Heart right ventricle (tissue), 16 donors: ENCODE measurements around the gene DDIT3. TPM values are rescaled to one million over a fixed set of nuclear protein-coding genes. Genes with fewer than 3 reads are reported as not detected.

Experiments used
- ATAC-seq, 8 donors: fragments of 200-7000 bp; cut with Tn5 transposase; one replicate each; pipeline ENCODE4 v1.9.1; 2020; ENCODE audit warnings: mild to moderate bottlenecking in 8 of 8, moderate library complexity in 8 of 8, moderate number of reproducible peaks in 1 of 8
- DNase-seq, 2 donors: peaks; one replicate each; pipeline ENCODE4 v3.0.0-alpha.2; 2020
- H3K27ac ChIP-seq, 10 donors: fragments of 200-600 bp; sonication (generic) in 2 of 10; one replicate each; pipeline versions ENCODE4 v1.5.0 to v1.8.0; 2020 to 2022; ENCODE audit warnings: mild to moderate bottlenecking in 3 of 10
- H3K27me3 ChIP-seq, 7 donors: fragments of 200-600 bp; one replicate each; pipeline ENCODE4 v1.8.0; 2021 to 2022; ENCODE audit warnings: mild to moderate bottlenecking in 2 of 7
- H3K36me3 ChIP-seq, 9 donors: fragments of 200-600 bp; sonication (generic) in 1 of 9; one replicate each; pipeline versions ENCODE4 v1.5.0 to v1.8.0; 2020 to 2022; ENCODE audit warnings: mild to moderate bottlenecking in 2 of 9
- H3K4me1 ChIP-seq, 9 donors: fragments of 200-600 bp; sonication (generic) in 1 of 9; one replicate each; pipeline versions ENCODE4 v1.5.0 to v1.8.0; 2020 to 2022; ENCODE audit warnings: mild to moderate bottlenecking in 4 of 9
- H3K4me3 ChIP-seq, 10 donors: fragments of 200-600 bp; sonication (generic) in 2 of 10; one replicate each; pipeline versions ENCODE4 v1.5.0 to v1.8.0; 2020 to 2022; ENCODE audit warnings: mild to moderate bottlenecking in 7 of 10, moderate library complexity in 2 of 10
- H3K9me3 ChIP-seq, 11 donors: fragments of 200-600 bp in 10 of 11; sonication (generic) in 2 of 11; one replicate each; pipeline versions ENCODE4 v1.5.0 to v1.8.0; 2013 to 2022; ENCODE audit warnings: mild to moderate bottlenecking in 2 of 11, control low read depth in 1 of 11, moderate library complexity in 1 of 11
- WGBS, 2 donors: extraction: QIAGEN DNeasy Blood & Tissue Kit; methylation state at CpG; one replicate each; pipeline ENCODE4 v1.1.7; 2013; ENCODE audit warnings: inconsistent platforms in 1 of 2; 5-methylcytosine and 5-hydroxymethylcytosine counted together
- intact Hi-C, 10 donors: fragments of 100-400 bp; cut with DNase I; formaldehyde crosslinking; loops; one replicate each; pipeline versions ENCODE4 v1.11.1 to v1.14.2; 2022
- polyA plus RNA-seq, 2 donors: library from polyadenylated mRNA; stranded (reverse); fragments of 200-250 nt; gene quantifications; one replicate each; pipeline ENCODE4 v1.2.3, GENCODE V29; 2013
- total RNA-seq, 10 donors: library from RNA; stranded (reverse); fragmentation: NEBNext Ultra II Directional in 3 of 10; extraction: Animal tissue kit (Norgen Biotek cat#: 25700) in 3 of 10; gene quantifications; one replicate each; pipeline versions ENCODE4 v1.2.1 to v1.2.4, GENCODE V29; 2021 to 2023
- TF ChIP-seq, protein P1 (sequence below), 9 donors: fragments of 200-600 bp; sonication (generic) in 2 of 9; IDR thresholded peaks; one replicate each; pipeline versions ENCODE4 v1.5.0 to v1.8.0; 2021 to 2022; ENCODE audit warnings: antibody characterized with exemption in 9 of 9, mild to moderate bottlenecking in 5 of 9, moderate library complexity in 1 of 9
- donor health status: Arrhythmogenic right ventricular cardiomyopathy.
- donor health status: ischemic (EF 13 %, LVEDD 7.1; RV severe dilation, severe dysfunction).
- donor health status: healthy with polysubstance abuse.
- donor health status: DM: no; HTN: yes; CAD: no.
- donor health status: DM: no; HTN: no; CAD: no.
- donor health status: ischemic (EF 25% LVEDD 6.9; RV normal size, moderate dysfunction).
- donor health status: ischemic (EF 25% LVEDD 5.7; RV mildly dilated, moderate dysfunction).
- donor health status: healthy.
- donor health status: DM: yes; HTN: yes; CAD: no.
- donor health status: Ischemic cardiomyopathy.
- donor health status: ischemic (EF 35%, LVEDD 5.7; RV mildly dilated, moderate dysfunction).
- donor health status: nonischemic (EF 11% LVEDD 7.7; RV severe dilation, severe dysfunction).
- donor health status: DM: yes; HTN: yes; CAD: no.
- donor health status: PGD.
- donor health status: ischemic (EF 29% LVEDD 5.4; RV normal size, mild dysfunction).
- donor health status: nonischemic (EF 23%, LVEDD 6.1; RV moderate dilation, normal function).

The DDIT3 gene
- total and polyA plus RNA-seq, 12 donors: 11.2 to 106 (median 24.9) TPM

DNA sequence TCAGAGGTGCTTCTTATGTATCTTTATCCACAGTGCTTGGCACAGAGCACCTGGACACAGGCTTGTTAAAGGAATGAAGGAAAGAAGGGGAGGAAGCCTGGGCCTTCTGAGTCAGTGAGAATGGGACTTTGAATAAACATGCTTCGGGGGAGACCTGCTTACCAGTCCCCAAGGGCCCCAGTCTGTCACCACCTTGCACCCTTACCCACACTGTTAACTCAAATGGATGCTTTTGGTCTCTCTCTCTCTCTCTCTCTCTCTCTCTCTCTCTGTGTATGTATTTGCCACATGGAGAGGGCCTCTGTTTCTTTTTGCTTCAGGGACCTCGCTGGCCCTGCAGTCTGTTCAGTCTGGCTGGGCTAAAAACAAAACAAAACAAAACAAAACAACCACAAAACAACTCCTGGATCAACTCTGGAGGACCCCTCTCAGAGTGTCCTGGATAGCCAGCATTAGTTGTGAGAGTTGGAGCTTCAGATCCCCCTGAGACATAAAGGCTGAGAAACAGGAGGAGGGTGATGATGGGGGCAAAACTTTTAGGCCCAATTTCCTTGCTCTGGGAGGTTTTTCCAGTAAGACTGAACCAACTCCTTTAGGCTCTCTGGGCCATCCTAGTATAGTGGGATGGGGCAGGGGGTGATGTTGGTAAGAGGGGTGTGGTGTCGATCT is 31.5 kb upstream of the DDIT3 start:
- 77% methylated on average over 3 of the region's 3 CpGs for WGBS, 2 donors
- intact Hi-C loops: no loop called here
- ATAC-seq: no peak

DNA sequence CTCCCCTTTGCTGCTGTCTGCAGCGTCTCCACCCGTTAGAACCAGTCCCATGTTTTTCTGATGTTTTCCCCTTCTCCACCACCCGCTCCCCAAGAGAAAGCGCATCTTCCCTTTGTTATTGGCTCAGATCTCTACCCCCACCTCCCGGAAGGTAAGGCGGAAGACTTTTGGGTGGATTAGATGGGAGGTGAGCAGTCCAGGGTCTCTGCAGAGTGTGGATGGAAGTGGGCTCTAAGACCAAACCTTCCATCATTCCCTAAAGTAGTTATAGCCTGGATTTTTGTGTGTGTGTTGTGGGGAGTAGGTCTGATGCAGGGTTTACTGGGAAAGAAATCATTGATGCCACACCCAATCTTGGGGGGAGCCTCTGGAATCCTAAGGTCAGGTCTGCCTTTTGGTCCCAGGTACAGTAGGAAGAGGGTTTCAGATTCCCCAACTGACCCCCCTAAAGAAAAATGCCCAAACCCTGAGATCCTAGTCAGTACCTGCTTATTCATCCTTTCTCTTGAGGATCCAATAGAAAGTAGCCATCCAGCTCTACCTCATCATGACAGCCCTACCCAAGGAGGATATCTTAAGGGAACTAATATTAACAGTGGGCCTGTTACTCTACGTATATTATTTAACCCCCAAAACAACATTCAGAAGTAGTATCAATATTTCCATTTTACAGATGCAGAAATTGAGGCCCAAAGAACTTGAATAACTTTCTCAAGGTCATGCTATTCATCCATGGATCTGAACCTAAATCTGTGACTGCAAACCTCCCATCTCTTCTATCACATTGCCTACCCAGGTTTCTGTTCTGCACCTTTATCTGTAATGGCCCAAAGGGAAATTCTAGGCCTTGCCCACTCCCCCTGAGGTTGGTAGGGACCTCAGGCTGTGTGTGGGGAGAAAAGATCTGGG is 30.6 kb upstream of the DDIT3 start:
- no peak for DNase-seq
- TF ChIP-seq, protein P1, sequence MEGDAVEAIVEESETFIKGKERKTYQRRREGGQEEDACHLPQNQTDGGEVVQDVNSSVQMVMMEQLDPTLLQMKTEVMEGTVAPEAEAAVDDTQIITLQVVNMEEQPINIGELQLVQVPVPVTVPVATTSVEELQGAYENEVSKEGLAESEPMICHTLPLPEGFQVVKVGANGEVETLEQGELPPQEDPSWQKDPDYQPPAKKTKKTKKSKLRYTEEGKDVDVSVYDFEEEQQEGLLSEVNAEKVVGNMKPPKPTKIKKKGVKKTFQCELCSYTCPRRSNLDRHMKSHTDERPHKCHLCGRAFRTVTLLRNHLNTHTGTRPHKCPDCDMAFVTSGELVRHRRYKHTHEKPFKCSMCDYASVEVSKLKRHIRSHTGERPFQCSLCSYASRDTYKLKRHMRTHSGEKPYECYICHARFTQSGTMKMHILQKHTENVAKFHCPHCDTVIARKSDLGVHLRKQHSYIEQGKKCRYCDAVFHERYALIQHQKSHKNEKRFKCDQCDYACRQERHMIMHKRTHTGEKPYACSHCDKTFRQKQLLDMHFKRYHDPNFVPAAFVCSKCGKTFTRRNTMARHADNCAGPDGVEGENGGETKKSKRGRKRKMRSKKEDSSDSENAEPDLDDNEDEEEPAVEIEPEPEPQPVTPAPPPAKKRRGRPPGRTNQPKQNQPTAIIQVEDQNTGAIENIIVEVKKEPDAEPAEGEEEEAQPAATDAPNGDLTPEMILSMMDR (IDR thresholded peaks at IDR 0.05): no peak
- intact Hi-C loops: no loop called here
- Histone ChIP-seq H3K36me3 (no peaks in the 10 kb centered on the region), H3K4me1 (peaks cover 8 to 20% (median 12%) of the 10 kb centered on the region in 9 donors), H3K27ac (no peak overlapping the region), H3K9me3 (no peaks in the 10 kb centered on the region), H3K4me3 (no peak overlapping the region), H3K27me3 (peaks cover 0 to 55% (median 47%) of the 10 kb centered on the region in 7 donors)
- ATAC-seq: no peak
- WGBS, 2 donors: 55 to 63% methylated on average over 7 of the region's 7 CpGs

More for the DNA sequence above, 31.5 kb upstream of the DDIT3 start:
- Histone ChIP-seq H3K9me3 (no peaks in the 10 kb centered on the region), H3K27me3 (peaks cover 0 to 55% (median 47%) of the 10 kb centered on the region in 7 donors), H3K4me3 (no peak overlapping the region), H3K27ac (no peak overlapping the region), H3K4me1 (peaks cover 4 to 14% (median 7%) of the 10 kb centered on the region in 9 donors), H3K36me3 (no peaks in the 10 kb centered on the region)
- TF ChIP-seq, protein P1 (IDR thresholded peaks at IDR 0.05): no peak
- DNase-seq: no peak

DNA sequence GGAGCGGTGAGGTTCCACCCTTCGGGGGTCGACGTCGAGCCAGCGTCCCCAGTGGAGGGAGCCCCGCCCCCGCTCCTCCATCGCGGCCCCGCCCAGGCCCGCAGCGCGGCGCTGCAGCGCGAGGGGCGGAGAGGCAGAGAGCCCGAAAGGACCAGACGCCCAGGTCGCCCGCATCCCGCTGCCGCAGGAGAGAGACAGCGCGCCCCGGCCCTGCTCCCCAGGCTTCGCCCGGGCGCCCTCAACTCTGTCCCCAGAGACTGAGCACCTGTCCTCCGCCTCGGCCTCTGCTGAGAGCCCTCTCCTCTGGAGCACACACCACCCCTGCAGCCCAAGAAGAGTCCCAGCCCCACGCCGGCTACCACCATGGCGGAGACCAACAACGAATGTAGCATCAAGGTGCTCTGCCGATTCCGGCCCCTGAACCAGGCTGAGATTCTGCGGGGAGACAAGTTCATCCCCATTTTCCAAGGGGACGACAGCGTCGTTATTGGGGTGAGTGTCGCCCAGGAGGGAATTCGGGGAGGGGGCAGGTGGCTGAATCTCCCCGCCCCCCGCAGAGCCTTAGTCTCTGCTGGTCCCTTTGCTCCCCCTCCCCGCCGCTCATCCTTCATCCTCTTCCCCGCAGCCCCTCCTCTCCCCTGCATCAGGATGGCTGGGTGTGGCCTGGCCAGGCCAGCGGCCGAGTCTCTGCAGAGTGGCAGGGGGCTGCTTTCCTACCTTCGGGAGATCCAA is 29.8 kb upstream of the DDIT3 start, which contains the start of gene KIF5A:
KIF5A (plus strand) TSS at position 136 of the 732 bp plus-strand sequence; CDS start at position 364, 228 bp downstream.
- intact Hi-C loops: no loop called here
- H3K27me3 ChIP-seq: peaks cover 0 to 55% (median 47%) of the 10 kb centered on the region in 7 donors
- WGBS, 2 donors: 3 to 4% methylated on average over 46 to 51 of the region's 52 CpGs

More for the DNA sequence above, 29.8 kb upstream of the DDIT3 start, which contains the start of gene KIF5A:
- H3K9me3 ChIP-seq: no peaks in the 10 kb centered on the region
- H3K27ac ChIP-seq: no peak within 1 kb of the TSS
- H3K36me3 ChIP-seq: no peaks in the 10 kb centered on the region
- no peak for ATAC-seq
- DNase-seq: no peak
- peak within 1 kb of the TSS; percentile 21 to 51 (median 46) for H3K4me3 ChIP-seq
- TF ChIP-seq, protein P1 (IDR thresholded peaks at IDR 0.05): no peak
- H3K4me1 ChIP-seq: peaks cover 13 to 29% (median 19%) of the 10 kb centered on the region in 9 donors
